CD4-positive, alpha-beta memory T cell (primary cell): ENCODE measurements around the gene NEU2. TPM values are rescaled to one million over a fixed set of nuclear protein-coding genes. Genes with fewer than 3 reads are reported as not detected.

Experiments used
- CTCF ChIA-PET: fragments of 350-600 bp; sonication (Branson Sonifier 250); formaldehyde crosslinking; loops from one replicate; lab custom pipeline; 2021; ENCODE audit warnings: inconsistent platforms; ENCODE audit not compliant: partially characterized antibody; lab: Charles Lee
- POLR2A ChIA-PET: fragments of 350-600 bp; sonication (Branson Sonifier 250); formaldehyde crosslinking; loops from one replicate; lab custom pipeline; 2021; ENCODE audit not compliant: partially characterized antibody; lab: Charles Lee
- DNase-seq, 5 donors: peaks; one replicate each; pipeline versions ENCODE4 v3.0.0 to v3.0.0-alpha.2; 2020 to 2022; ENCODE audit warnings: mixed read lengths in 1 of 5
- H3K27ac ChIP-seq: one replicate; pipeline ENCODE4 v1.7.0; 2013; ENCODE audit warnings: low read depth, low read length
- H3K27me3 ChIP-seq: 2 replicates; pipeline ENCODE4 v1.7.0; 2013; ENCODE audit warnings: mild to moderate bottlenecking, low read length, moderate library complexity; ENCODE audit not compliant: insufficient read depth
- H3K36me3 ChIP-seq: 2 replicates; pipeline ENCODE4 v1.7.0; 2013; ENCODE audit warnings: mild to moderate bottlenecking, low read length, moderate library complexity; ENCODE audit not compliant: insufficient read depth
- H3K4me1 ChIP-seq: 2 replicates; pipeline ENCODE4 v1.7.0; 2013; ENCODE audit warnings: mild to moderate bottlenecking, low read length, moderate library complexity; ENCODE audit not compliant: insufficient read depth
- H3K4me3 ChIP-seq, 2 donors: one replicate each; pipeline ENCODE4 v1.7.0; 2013; ENCODE audit warnings: low read length in 2 of 2, mild to moderate bottlenecking in 1 of 2
- H3K9me3 ChIP-seq, 2 donors: one replicate each; pipeline ENCODE4 v1.7.0; 2013; ENCODE audit warnings: low read length in 2 of 2, control low read depth in 1 of 2; ENCODE audit not compliant: control insufficient read depth in 1 of 2
- H3K27ac Mint-ChIP-seq, 7 donors: one replicate each; pipeline ENCODE4 v1.8.0; 2020 to 2021; ENCODE audit warnings: mixed read lengths in 7 of 7, mild to moderate bottlenecking in 6 of 7, inconsistent platforms in 3 of 7, moderate library complexity in 3 of 7
- H3K27me3 Mint-ChIP-seq, 2 donors: one replicate each; pipeline ENCODE4 v1.8.0; 2020 to 2021; ENCODE audit warnings: mixed read lengths in 2 of 2
- H3K36me3 Mint-ChIP-seq, 2 donors: one replicate each; pipeline ENCODE4 v1.8.0; 2020 to 2021; ENCODE audit warnings: mixed read lengths in 2 of 2, inconsistent platforms in 1 of 2, mild to moderate bottlenecking in 1 of 2
- H3K4me1 Mint-ChIP-seq, 4 donors: one replicate each; pipeline ENCODE4 v1.8.0; 2020 to 2021; ENCODE audit warnings: mixed read lengths in 4 of 4, mild to moderate bottlenecking in 1 of 4
- H3K4me3 Mint-ChIP-seq, 8 donors: one replicate each; pipeline ENCODE4 v1.8.0; 2020 to 2021; ENCODE audit warnings: mixed read lengths in 8 of 8, mild to moderate bottlenecking in 7 of 8, moderate library complexity in 6 of 8, inconsistent platforms in 3 of 8
- H3K9me3 Mint-ChIP-seq, 8 donors: one replicate each; pipeline ENCODE4 v1.8.0; 2020 to 2021; ENCODE audit warnings: mixed read lengths in 8 of 8, mild to moderate bottlenecking in 5 of 8, inconsistent platforms in 3 of 8, moderate library complexity in 1 of 8
- intact Hi-C: fragments of 100-400 bp; cut with micrococcal nuclease; formaldehyde crosslinking; loops from one replicate; pipeline ENCODE4 v1.15.1; 2023
- polyA plus RNA-seq, 2 donors: library from polyadenylated mRNA; unstranded; fragments of 300-500 nt; fragmentation: Illumina TruSeq; gene quantifications; one replicate each; pipeline ENCODE4 v1.2.3, GENCODE V29; 2021
- total RNA-seq, 2 experiments: library from RNA; stranded (reverse); gene quantifications; one replicate each; pipeline ENCODE4 v1.2.3, GENCODE V29; 2021

The NEU2 gene
- total and polyA plus RNA-seq, 4 experiments from 2014 or later = not detected

- H3K36me3 Mint-ChIP-seq = no peaks in the 10 kb centered on the region
Observed at GRCh38 chr2:233011268-233011650, 21.2 kb upstream of the NEU2 start.

GRCh38 chr2:233011702-233012131, 20.8 kb upstream of the NEU2 start:
- Histone ChIP-seq H3K27ac (no peak overlapping the region), H3K4me1 (no peaks in the 10 kb centered on the region), H3K27me3 (no peaks in the 10 kb centered on the region), H3K36me3 (no peaks in the 10 kb centered on the region), H3K9me3 (no peaks in the 10 kb centered on the region), H3K4me3 (no peak overlapping the region)
- Mint-ChIP-seq H3K27me3 (peaks cover 2 to 3% of the 10 kb centered on the region in 2 donors), H3K4me3 (no peak overlapping the region), H3K36me3 (no peaks in the 10 kb centered on the region), H3K9me3 (peaks cover 0 to 4% (median 0%) of the 10 kb centered on the region in 8 donors), H3K27ac (no peak overlapping the region), H3K4me1 (no peaks in the 10 kb centered on the region)
- intact Hi-C loops = no loop called here
- DNase-seq = no peak
- POLR2A ChIA-PET = no interaction called here
- CTCF ChIA-PET = no interaction called here

More at GRCh38 chr2:233011268-233011650, 21.2 kb upstream of the NEU2 start:
- peaks cover 0 to 3% (median 0%) of the 10 kb centered on the region in 8 donors for H3K9me3 Mint-ChIP-seq
- H3K27me3 Mint-ChIP-seq = peaks cover 2 to 3% of the 10 kb centered on the region in 2 donors
- Histone ChIP-seq H3K4me1 (no peaks in the 10 kb centered on the region), H3K27ac (no peak overlapping the region), H3K36me3 (no peaks in the 10 kb centered on the region), H3K4me3 (no peak overlapping the region), H3K27me3 (no peaks in the 10 kb centered on the region), H3K9me3 (no peaks in the 10 kb centered on the region)
- no peak overlapping the region for H3K4me3 Mint-ChIP-seq
- H3K4me1 Mint-ChIP-seq = no peaks in the 10 kb centered on the region
- POLR2A ChIA-PET = no interaction called here
- intact Hi-C loops = no loop called here
- CTCF ChIA-PET = no interaction called here
- no peak overlapping the region for H3K27ac Mint-ChIP-seq
- no peak for DNase-seq

- DNase-seq = no peak
- POLR2A ChIA-PET = no interaction called here
- H3K4me1 ChIP-seq = no peaks in the 10 kb centered on the region
- no peaks in the 10 kb centered on the region for H3K27me3 ChIP-seq
- H3K27ac ChIP-seq = no peak overlapping the region
- Mint-ChIP-seq H3K4me3 (no peak overlapping the region), H3K27ac (no peak overlapping the region), H3K9me3 (peaks cover 0 to 4% (median 1%) of the 10 kb centered on the region in 8 donors), H3K4me1 (no peaks in the 10 kb centered on the region), H3K36me3 (peaks cover 0 to 2% of the 10 kb centered on the region in 2 donors), H3K27me3 (peaks cover 2 to 3% of the 10 kb centered on the region in 2 donors)
- intact Hi-C loops = no loop called here
- no peak overlapping the region for H3K4me3 ChIP-seq
- no peaks in the 10 kb centered on the region for H3K9me3 ChIP-seq
- H3K36me3 ChIP-seq = no peaks in the 10 kb centered on the region
- CTCF ChIA-PET = no interaction called here
Observed at GRCh38 chr2:233012301-233012971, 20.0 kb upstream of the NEU2 start.

GRCh38 chr2:233013027-233013461, 19.4 kb upstream of the NEU2 start, which contains the start of gene NGEF:
Gene NGEF, minus strand, starts transcription at chr2:233013256. Its CDS starts 38,366 bp downstream, at chr2:232974890.
- Histone ChIP-seq H3K9me3 (no peaks in the 10 kb centered on the region), H3K36me3 (no peaks in the 10 kb centered on the region), H3K27me3 (no peaks in the 10 kb centered on the region), H3K4me3 (no peak within 1 kb of the TSS), H3K27ac (no peak within 1 kb of the TSS), H3K4me1 (no peaks in the 10 kb centered on the region)
- no peak for DNase-seq
- no peak within 1 kb of the TSS for H3K4me3 Mint-ChIP-seq
- H3K27ac Mint-ChIP-seq = no peak within 1 kb of the TSS
- intact Hi-C loops = no loop called here
- H3K36me3 Mint-ChIP-seq = peaks cover 0 to 3% of the 10 kb centered on the region in 2 donors
- H3K4me1 Mint-ChIP-seq = no peaks in the 10 kb centered on the region
- H3K27me3 Mint-ChIP-seq = peaks cover 2 to 3% of the 10 kb centered on the region in 2 donors
- ChIA-PET CTCF (no interaction called here), POLR2A (no interaction called here)
- H3K9me3 Mint-ChIP-seq = peaks cover 0 to 4% (median 3%) of the 10 kb centered on the region in 8 donors

GRCh38 chr2:233013650-233014049, 18.8 kb upstream of the NEU2 start:
- ChIA-PET POLR2A (no interaction called here), CTCF (no interaction called here)
- no peak for DNase-seq
- Mint-ChIP-seq H3K9me3 (peaks cover 0 to 7% (median 4%) of the 10 kb centered on the region in 8 donors), H3K36me3 (peaks cover 0 to 3% of the 10 kb centered on the region in 2 donors), H3K4me3 (no peak overlapping the region), H3K4me1 (no peaks in the 10 kb centered on the region), H3K27me3 (peaks cover 2 to 3% of the 10 kb centered on the region in 2 donors), H3K27ac (no peak overlapping the region)
- H3K9me3 ChIP-seq = no peaks in the 10 kb centered on the region
- no peak overlapping the region for H3K27ac ChIP-seq
- no peaks in the 10 kb centered on the region for H3K36me3 ChIP-seq
- H3K4me3 ChIP-seq = no peak overlapping the region
- intact Hi-C loops = no loop called here
- no peaks in the 10 kb centered on the region for H3K4me1 ChIP-seq
- H3K27me3 ChIP-seq = no peaks in the 10 kb centered on the region

- Histone ChIP-seq H3K4me3 (no peak overlapping the region), H3K27me3 (no peaks in the 10 kb centered on the region), H3K36me3 (no peaks in the 10 kb centered on the region), H3K9me3 (no peaks in the 10 kb centered on the region), H3K27ac (no peak overlapping the region), H3K4me1 (no peaks in the 10 kb centered on the region)
- POLR2A ChIA-PET = no interaction called here
- Mint-ChIP-seq H3K27ac (no peak overlapping the region), H3K9me3 (peaks cover 0 to 7% (median 4%) of the 10 kb centered on the region in 8 donors), H3K4me3 (no peak overlapping the region), H3K36me3 (peaks cover 0 to 3% of the 10 kb centered on the region in 2 donors), H3K27me3 (peaks cover under 1 to 3% of the 10 kb centered on the region in 2 donors), H3K4me1 (no peaks in the 10 kb centered on the region)
- CTCF ChIA-PET = no interaction called here
- no peak for DNase-seq
- intact Hi-C loops = no loop called here
Observed at GRCh38 chr2:233015019-233015645, 17.3 kb upstream of the NEU2 start.

GRCh38 chr2:233017947-233018346, 14.5 kb upstream of the NEU2 start:
- ChIA-PET CTCF (no interaction called here), POLR2A (interaction anchor here (0.6 kb wide), 1 partner anchor 176 kb away, joined by 4 read pairs; no protein-coding TSS in a partner anchor)
- Mint-ChIP-seq H3K27me3 (peaks cover 0 to 3% of the 10 kb centered on the region in 2 donors), H3K27ac (no peak overlapping the region), H3K4me1 (no peaks in the 10 kb centered on the region), H3K36me3 (peaks cover 0 to 3% of the 10 kb centered on the region in 2 donors), H3K4me3 (no peak overlapping the region), H3K9me3 (peaks cover 0 to 7% (median 4%) of the 10 kb centered on the region in 8 donors)
- Histone ChIP-seq H3K9me3 (no peaks in the 10 kb centered on the region), H3K27ac (no peak overlapping the region), H3K27me3 (no peaks in the 10 kb centered on the region), H3K36me3 (no peaks in the 10 kb centered on the region), H3K4me1 (no peaks in the 10 kb centered on the region), H3K4me3 (no peak overlapping the region)
- intact Hi-C loops = no loop called here
- DNase-seq = no peak
